ENCODE results near the gene RTN4R.
"Not testable (repeated sequence)": the region's sequence is repeated elsewhere in the genome, so short reads cannot be mapped to it uniquely, and the experiment has no call there.

The RTN4R gene

GRCh38 chr22:20286784-20287423 lies 18.8 kb upstream of the RTN4R start:
- DNase-seq: not testable (repeated sequence)

GRCh38 chr22:20286312-20286660 lies 18.2 kb upstream of the RTN4R start:
- DNase-seq: not testable (repeated sequence)

- DNase-seq: peak; percentile 61 to 81 (median 74)
Measured at GRCh38 chr22:20285473-20286311, 17.6 kb upstream of the RTN4R start.

GRCh38 chr22:20284471-20285086 lies 16.5 kb upstream of the RTN4R start:
- DNase-seq: no peak

- no peak for DNase-seq
Measured at GRCh38 chr22:20283674-20284066, 15.6 kb upstream of the RTN4R start.

GRCh38 chr22:20282901-20283673 lies 15.0 kb upstream of the RTN4R start:
- DNase-seq: no peak

- DNase-seq: no peak
Measured at GRCh38 chr22:20281891-20282290, 13.8 kb upstream of the RTN4R start.

- not testable (repeated sequence) for DNase-seq
Measured at GRCh38 chr22:20281473-20281872, 13.4 kb upstream of the RTN4R start.

- no peak for DNase-seq
Measured at GRCh38 chr22:20280866-20281265, 12.7 kb upstream of the RTN4R start.

GRCh38 chr22:20280163-20280562 lies 12.0 kb upstream of the RTN4R start:
- not testable (repeated sequence) for DNase-seq

- no peak for DNase-seq
Measured at GRCh38 chr22:20279662-20280134, 11.6 kb upstream of the RTN4R start.

- not testable (repeated sequence) for DNase-seq
Measured at GRCh38 chr22:20278726-20279490, 10.8 kb upstream of the RTN4R start.

GRCh38 chr22:20277936-20278635 lies 10.0 kb upstream of the RTN4R start:
- not testable (repeated sequence) for DNase-seq

- DNase-seq: no peak
Measured at GRCh38 chr22:20276468-20276867, 8.3 kb upstream of the RTN4R start.

GRCh38 chr22:20275836-20276235 lies 7.7 kb upstream of the RTN4R start:
- DNase-seq: no peak

GRCh38 chr22:20275325-20275724 lies 7.2 kb upstream of the RTN4R start:
- not testable (repeated sequence) for DNase-seq

- not testable (repeated sequence) for DNase-seq
Measured at GRCh38 chr22:20274374-20274773, 6.3 kb upstream of the RTN4R start.

GRCh38 chr22:20273758-20274181 lies 5.7 kb upstream of the RTN4R start:
- no peak for DNase-seq

GRCh38 chr22:20272700-20273099 lies 4.6 kb upstream of the RTN4R start:
- DNase-seq: no peak

GRCh38 chr22:20272174-20272573 lies 4.1 kb upstream of the RTN4R start:
- DNase-seq: no peak

All from activated CD4-positive, CD25-positive, alpha-beta regulatory T cell (primary cell).